GM19193 (cell line): Measurements from ENCODE around the gene NLGN4X.

ENCODE experiments used
- POLR2A ChIP-seq: IDR thresholded peaks from 4 replicates; pipeline ENCODE4 v1.6.1; 2011; ENCODE audit not compliant: insufficient read depth, insufficient read length; ENCODE audit errors: extremely low read depth

The NLGN4X gene

GRCh38 chrX:6052111-6052745 lies 176.4 kb downstream of the NLGN4X start:
- no peak for TF ChIP-seq POLR2A

- TF ChIP-seq POLR2A, result no peak
These were observed 179.5 kb downstream of the NLGN4X start for GRCh38 chrX:6049132-6049531.

- TF ChIP-seq POLR2A, result no peak
These were observed 187.0 kb downstream of the NLGN4X start for GRCh38 chrX:6041630-6042029.

- TF ChIP-seq POLR2A, result no peak
These were observed 199.7 kb downstream of the NLGN4X start for GRCh38 chrX:6029014-6029413.

GRCh38 chrX:6026980-6027379 lies 201.7 kb downstream of the NLGN4X start:
- no peak for TF ChIP-seq POLR2A

- TF ChIP-seq POLR2A, result no peak
These were observed 202.2 kb downstream of the NLGN4X start for GRCh38 chrX:6026429-6026828.

GRCh38 chrX:6024204-6024603 lies 204.5 kb downstream of the NLGN4X start:
- no peak for TF ChIP-seq POLR2A

GRCh38 chrX:6021316-6022091 lies 207.2 kb downstream of the NLGN4X start:
- TF ChIP-seq POLR2A, result no peak

- no peak for TF ChIP-seq POLR2A
These were observed 209.6 kb downstream of the NLGN4X start for GRCh38 chrX:6019076-6019475.

GRCh38 chrX:6015423-6015822 lies 213.2 kb downstream of the NLGN4X start:
- TF ChIP-seq POLR2A, result no peak

GRCh38 chrX:6012357-6012756 lies 216.3 kb downstream of the NLGN4X start:
- TF ChIP-seq POLR2A, result no peak

- no peak for TF ChIP-seq POLR2A
These were observed 222.8 kb downstream of the NLGN4X start for GRCh38 chrX:6005856-6006255.

GRCh38 chrX:6004529-6004928 lies 224.1 kb downstream of the NLGN4X start:
- TF ChIP-seq POLR2A, result no peak

GRCh38 chrX:6002056-6002455 lies 226.6 kb downstream of the NLGN4X start:
- TF ChIP-seq POLR2A, result no peak

- no peak for TF ChIP-seq POLR2A
These were observed 229.8 kb downstream of the NLGN4X start for GRCh38 chrX:5998901-5999300.

- no peak for TF ChIP-seq POLR2A
These were observed 230.2 kb downstream of the NLGN4X start for GRCh38 chrX:5998456-5998855.

GRCh38 chrX:5991393-5991792 lies 237.3 kb downstream of the NLGN4X start:
- no peak for TF ChIP-seq POLR2A

GRCh38 chrX:5979338-5979737 lies 249.3 kb downstream of the NLGN4X start:
- no peak for TF ChIP-seq POLR2A
